Mammary epithelial cell (primary cell): Measurements from ENCODE around the gene TBC1D24.

Experiments
- CTCF ChIP-seq, 2 donors: IDR thresholded peaks in 1 of 2; conservative IDR thresholded peaks in 1 of 2; 2 replicates each; pipeline ENCODE4 v1.5.1; 2011 to 2012; ENCODE audit warnings: inconsistent platforms in 2 of 2, low read length in 2 of 2, mild to moderate bottlenecking in 2 of 2, control low read depth in 1 of 2, low read depth in 1 of 2; ENCODE audit not compliant: insufficient read depth in 1 of 2; ENCODE audit errors: extremely low read depth in 1 of 2
- EZH2 ChIP-seq: IDR thresholded peaks from 2 replicates; pipeline ENCODE4 v1.6.1; 2012; ENCODE audit warnings: low read length, inconsistent platforms, borderline replicate concordance

- TF ChIP-seq CTCF (conservative IDR thresholded peaks at IDR 0.05 in 1 of 2, IDR thresholded peaks at IDR 0.05 in 1 of 2; ENCODE audit: extremely low read depth in 1 of 2, insufficient read depth in 1 of 2, low read depth in 1 of 2, low read length in 2 of 2) (no peak), EZH2 (no peak)
Observed at GRCh38 chr16:2487517-2487842, 12.6 kb downstream of the TBC1D24 start.
